ENCODE results near the gene GPC6.

- TF ChIP-seq POLR2A (IDR thresholded peaks at IDR 0.05) (no peak), CTCF (IDR thresholded peaks at IDR 0.05) (no peak), POLR2AphosphoS5 (IDR thresholded peaks at IDR 0.05) (no peak)
Observed at GRCh38 chr13:94113245-94113644, 886.6 kb downstream of the GPC6 start.
